ENCODE results near the gene ABCA4.
"Not testable (repeated sequence)": the region's sequence is repeated elsewhere in the genome, so short reads cannot be mapped to it uniquely, and the experiment has no call there.

ABCA4 gene

GRCh38 chr1:94120991-94121390 lies at the start of gene ABCA4:
Gene ABCA4, minus strand, starts transcription at chr1:94121148. Its CDS starts 103 bp downstream, at chr1:94121045.
- DNase-seq (ENCODE audit: low read depth), result no peak

- DNase-seq (ENCODE audit: low read depth), result no peak
Measured at GRCh38 chr1:94169126-94169525, 48.2 kb upstream of the ABCA4 start.

GRCh38 chr1:94165843-94166242 lies 44.9 kb upstream of the ABCA4 start:
- no peak for DNase-seq (ENCODE audit: low read depth)

- not testable (repeated sequence) for DNase-seq (ENCODE audit: low read depth)
Measured at GRCh38 chr1:94164885-94165284, 43.9 kb upstream of the ABCA4 start.

- peak; percentile 15 for DNase-seq (ENCODE audit: low read depth)
Measured at GRCh38 chr1:94164121-94164520, 43.2 kb upstream of the ABCA4 start.

GRCh38 chr1:94163249-94163648 lies 42.3 kb upstream of the ABCA4 start:
- not testable (repeated sequence) for DNase-seq (ENCODE audit: low read depth)

- peak; percentile 79 for DNase-seq (ENCODE audit: low read depth)
Measured at GRCh38 chr1:94160811-94161210, 39.9 kb upstream of the ABCA4 start.

- peak; percentile 37 for DNase-seq (ENCODE audit: low read depth)
Measured at GRCh38 chr1:94156096-94156625, 35.2 kb upstream of the ABCA4 start.

- peak; percentile 32 for DNase-seq (ENCODE audit: low read depth)
Measured at GRCh38 chr1:94154989-94155388, 34.0 kb upstream of the ABCA4 start.

GRCh38 chr1:94153133-94153532 lies 32.2 kb upstream of the ABCA4 start:
- DNase-seq (ENCODE audit: low read depth), result no peak

- DNase-seq (ENCODE audit: low read depth), result not testable (repeated sequence)
Measured at GRCh38 chr1:94149166-94149565, 28.2 kb upstream of the ABCA4 start.

- no peak for DNase-seq (ENCODE audit: low read depth)
Measured at GRCh38 chr1:94146273-94146672, 25.3 kb upstream of the ABCA4 start.

GRCh38 chr1:94144836-94145235 lies 23.9 kb upstream of the ABCA4 start:
- DNase-seq (ENCODE audit: low read depth), result no peak

GRCh38 chr1:94143809-94144176 lies 22.8 kb upstream of the ABCA4 start:
- no peak for DNase-seq (ENCODE audit: low read depth)

- DNase-seq (ENCODE audit: low read depth), result peak; percentile 44
Measured at GRCh38 chr1:94143173-94143808, 22.3 kb upstream of the ABCA4 start.

GRCh38 chr1:94142583-94142982 lies 21.6 kb upstream of the ABCA4 start:
- DNase-seq (ENCODE audit: low read depth), result no peak

- peak; percentile 82 for DNase-seq (ENCODE audit: low read depth)
Measured at GRCh38 chr1:94142022-94142421, 21.1 kb upstream of the ABCA4 start.

GRCh38 chr1:94132111-94132510 lies 11.2 kb upstream of the ABCA4 start:
- DNase-seq (ENCODE audit: low read depth), result no peak

- DNase-seq (ENCODE audit: low read depth), result peak; percentile 86
Measured at GRCh38 chr1:94130851-94131595, 10.1 kb upstream of the ABCA4 start.

- peak; percentile 63 for DNase-seq (ENCODE audit: low read depth)
Measured at GRCh38 chr1:94126651-94127050, 5.7 kb upstream of the ABCA4 start.

GRCh38 chr1:94125551-94126514 lies 4.9 kb upstream of the ABCA4 start:
- peak; percentile 22 for DNase-seq (ENCODE audit: low read depth)

- no peak for DNase-seq (ENCODE audit: low read depth)
Measured at GRCh38 chr1:94124538-94124937, 3.6 kb upstream of the ABCA4 start.

All from iris pigment epithelial cell (primary cell).